ENCODE measurements around the gene MYO7B. TPM values are rescaled to one million over a fixed set of nuclear protein-coding genes. Genes with fewer than 3 reads are reported as not detected.
A peak's percentile ranks its signal among the peaks of the same experiment; 100 is the strongest.

Gene MYO7B
- polyA plus RNA-seq, 2 of the 4 experiments (the other 2 are of a cell fraction): 0.04 to 0.09 TPM

DNA sequence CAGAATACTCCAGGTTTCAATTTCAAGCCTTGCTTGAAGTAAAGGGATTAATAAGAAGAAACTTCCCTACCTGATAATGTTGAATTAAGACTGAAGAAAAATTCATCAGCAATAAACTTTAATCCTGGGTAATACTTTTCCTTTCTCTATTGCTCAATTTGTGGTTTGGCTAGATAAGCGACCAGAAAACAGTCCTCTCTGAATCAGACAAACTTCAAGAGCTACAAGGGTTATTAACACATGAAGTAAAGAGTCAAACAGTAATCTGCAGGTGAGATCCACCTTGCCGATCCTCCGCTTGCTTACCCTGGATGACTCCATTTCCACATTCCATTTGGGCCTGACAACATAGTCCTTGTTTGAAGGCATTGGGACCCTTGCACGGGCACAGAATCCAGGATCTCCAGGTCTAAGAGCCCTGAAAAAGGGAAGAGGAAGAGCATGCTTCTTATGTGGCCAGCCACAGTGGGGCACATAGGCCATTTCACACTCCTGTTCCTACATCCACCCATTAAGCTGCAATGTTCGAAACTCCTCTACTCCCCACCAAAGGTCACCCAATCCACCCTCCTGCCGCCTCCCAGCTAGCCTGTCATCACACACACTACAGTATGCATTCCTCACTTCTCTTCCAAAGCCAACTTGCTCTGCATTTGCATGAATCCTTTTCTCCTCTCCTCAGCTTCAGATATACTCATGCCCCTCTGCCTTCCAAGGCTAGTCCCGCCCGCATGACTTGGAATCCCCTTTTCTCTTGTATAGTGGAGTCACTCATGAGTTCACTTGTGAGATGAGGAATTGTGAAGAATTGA lies 49.0 kb upstream of the MYO7B start (continued):
- TF ChIP-seq, protein P1, sequence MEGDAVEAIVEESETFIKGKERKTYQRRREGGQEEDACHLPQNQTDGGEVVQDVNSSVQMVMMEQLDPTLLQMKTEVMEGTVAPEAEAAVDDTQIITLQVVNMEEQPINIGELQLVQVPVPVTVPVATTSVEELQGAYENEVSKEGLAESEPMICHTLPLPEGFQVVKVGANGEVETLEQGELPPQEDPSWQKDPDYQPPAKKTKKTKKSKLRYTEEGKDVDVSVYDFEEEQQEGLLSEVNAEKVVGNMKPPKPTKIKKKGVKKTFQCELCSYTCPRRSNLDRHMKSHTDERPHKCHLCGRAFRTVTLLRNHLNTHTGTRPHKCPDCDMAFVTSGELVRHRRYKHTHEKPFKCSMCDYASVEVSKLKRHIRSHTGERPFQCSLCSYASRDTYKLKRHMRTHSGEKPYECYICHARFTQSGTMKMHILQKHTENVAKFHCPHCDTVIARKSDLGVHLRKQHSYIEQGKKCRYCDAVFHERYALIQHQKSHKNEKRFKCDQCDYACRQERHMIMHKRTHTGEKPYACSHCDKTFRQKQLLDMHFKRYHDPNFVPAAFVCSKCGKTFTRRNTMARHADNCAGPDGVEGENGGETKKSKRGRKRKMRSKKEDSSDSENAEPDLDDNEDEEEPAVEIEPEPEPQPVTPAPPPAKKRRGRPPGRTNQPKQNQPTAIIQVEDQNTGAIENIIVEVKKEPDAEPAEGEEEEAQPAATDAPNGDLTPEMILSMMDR (IDR thresholded peaks at IDR 0.05): no peak

DNA sequence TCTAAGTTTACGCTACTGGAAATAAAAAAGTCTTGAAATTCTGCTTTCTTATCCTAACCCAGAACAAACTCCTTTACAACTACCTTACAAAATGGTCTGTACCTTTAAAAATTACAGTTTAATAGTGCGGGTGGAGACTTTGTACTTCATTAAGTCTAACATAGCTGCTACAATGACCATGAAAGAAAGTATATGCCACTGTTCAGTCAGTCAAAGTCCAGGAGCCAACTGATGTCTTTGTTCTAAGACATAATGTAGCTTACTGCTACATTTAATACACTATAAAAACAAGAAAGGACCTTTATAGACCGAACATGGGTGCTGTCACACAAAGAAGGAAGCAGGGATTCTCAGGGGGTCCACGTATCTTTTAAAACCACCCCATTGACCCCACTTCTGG lies 45.2 kb upstream of the MYO7B start:
- POLR2A ChIA-PET: no interaction called here

DNA sequence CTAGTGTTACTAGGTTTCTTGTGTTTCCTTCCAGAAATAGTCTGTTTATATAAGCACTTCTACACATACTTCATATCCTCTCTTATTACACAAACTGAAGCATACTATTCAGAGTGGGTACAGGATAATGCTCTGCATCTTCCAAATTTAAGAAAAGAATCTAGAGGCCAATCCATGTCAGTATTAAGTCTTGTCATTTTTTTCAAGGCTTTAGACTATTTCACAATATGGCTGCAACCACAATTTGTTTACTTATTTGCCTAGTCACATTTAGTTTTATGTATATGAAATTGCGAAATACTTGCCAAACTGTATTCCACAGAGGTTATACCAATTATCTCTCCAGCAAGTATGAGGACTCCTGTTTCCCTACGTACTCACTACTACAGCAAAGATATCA lies 37.1 kb upstream of the MYO7B start:
- no peak overlapping the region for H3K4me3 ChIP-seq
- 74% methylated on average over 2 of the region's 2 CpGs for WGBS (ENCODE audit: missing lambda C conversion rate)
- H3K4me1 ChIP-seq: peaks cover 16% of the 10 kb centered on the region; the same call in 2 of the 3 replicates
- no peak overlapping the region for H3K27ac ChIP-seq
- ChIA-PET POLR2A (no interaction called here), CTCF (no interaction called here)
- H3K4me2 ChIP-seq: no peak overlapping the region
- peak in 1 of 2 experiments; percentile 15 for DNase-seq (ENCODE audit: low read depth in 1 of 2, low spot score in 1 of 2)
- TF ChIP-seq NFE2L2 (conservative IDR thresholded peaks at IDR 0.05; ENCODE audit: low read length) (no peak), CEBPB (IDR thresholded peaks at IDR 0.05) (peak; percentile 86 to 96), FOXS1 (CRISPR knock-in tag; IDR thresholded peaks at IDR 0.05) (no peak)
- no peaks in the 10 kb centered on the region for H3K9me3 ChIP-seq
- peak in 1 of 2 experiments; percentile 27; a peak in 1 of 6 replicates for ATAC-seq
- FAIRE-seq: no peak

More for the DNA sequence above, 45.2 kb upstream of the MYO7B start:
- FAIRE-seq (no peak), ATAC-seq (no peak), DNase-seq (ENCODE audit: low read depth in 1 of 2, low spot score in 1 of 2) (no peak)
- H3K4me1 ChIP-seq: no peaks in the 10 kb centered on the region
- no peaks in the 10 kb centered on the region for H3K9me3 ChIP-seq
- CTCF ChIA-PET: interaction anchor here (0.8 to 3.1 kb wide), 2 partner anchors 11 to 165 kb away, joined by 3 to 22 read pairs; no protein-coding TSS in a partner anchor
- H3K4me3 ChIP-seq: no peak overlapping the region
- no peak overlapping the region for H3K4me2 ChIP-seq
- TF ChIP-seq EP300 (IDR thresholded peaks at IDR 0.05) (no peak), ZNF302 (CRISPR knock-in tag; IDR thresholded peaks at IDR 0.05) (no peak), CBX8 (IDR thresholded peaks at IDR 0.05) (no peak), MAZ (IDR thresholded peaks at IDR 0.05; ENCODE audit: borderline replicate concordance, low read depth, low read length) (no peak), KDM1A (IDR thresholded peaks at IDR 0.05; ENCODE audit: low read depth) (no peak), SMC3 (IDR thresholded peaks at IDR 0.05) (no peak), FOSL2 (IDR thresholded peaks at IDR 0.05) (no peak), FOSL2 (CRISPR knock-in tag; IDR thresholded peaks at IDR 0.05) (no peak), HOXB13 (CRISPR knock-in tag; IDR thresholded peaks at IDR 0.05; ENCODE audit: low read depth) (no peak), HOXB5 (CRISPR knock-in tag; IDR thresholded peaks at IDR 0.05) (no peak)
- TF ChIP-seq, protein P2, sequence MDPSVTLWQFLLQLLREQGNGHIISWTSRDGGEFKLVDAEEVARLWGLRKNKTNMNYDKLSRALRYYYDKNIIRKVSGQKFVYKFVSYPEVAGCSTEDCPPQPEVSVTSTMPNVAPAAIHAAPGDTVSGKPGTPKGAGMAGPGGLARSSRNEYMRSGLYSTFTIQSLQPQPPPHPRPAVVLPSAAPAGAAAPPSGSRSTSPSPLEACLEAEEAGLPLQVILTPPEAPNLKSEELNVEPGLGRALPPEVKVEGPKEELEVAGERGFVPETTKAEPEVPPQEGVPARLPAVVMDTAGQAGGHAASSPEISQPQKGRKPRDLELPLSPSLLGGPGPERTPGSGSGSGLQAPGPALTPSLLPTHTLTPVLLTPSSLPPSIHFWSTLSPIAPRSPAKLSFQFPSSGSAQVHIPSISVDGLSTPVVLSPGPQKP (IDR thresholded peaks at IDR 0.05; ENCODE audit: low read depth, low read length): no peak
- TF ChIP-seq, protein P3, sequence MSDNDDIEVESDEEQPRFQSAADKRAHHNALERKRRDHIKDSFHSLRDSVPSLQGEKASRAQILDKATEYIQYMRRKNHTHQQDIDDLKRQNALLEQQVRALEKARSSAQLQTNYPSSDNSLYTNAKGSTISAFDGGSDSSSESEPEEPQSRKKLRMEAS (IDR thresholded peaks at IDR 0.05): no peak
- H3K27ac ChIP-seq: no peak overlapping the region
- WGBS (ENCODE audit: missing lambda C conversion rate): 92% methylated on average over 4 of the region's 4 CpGs

DNA sequence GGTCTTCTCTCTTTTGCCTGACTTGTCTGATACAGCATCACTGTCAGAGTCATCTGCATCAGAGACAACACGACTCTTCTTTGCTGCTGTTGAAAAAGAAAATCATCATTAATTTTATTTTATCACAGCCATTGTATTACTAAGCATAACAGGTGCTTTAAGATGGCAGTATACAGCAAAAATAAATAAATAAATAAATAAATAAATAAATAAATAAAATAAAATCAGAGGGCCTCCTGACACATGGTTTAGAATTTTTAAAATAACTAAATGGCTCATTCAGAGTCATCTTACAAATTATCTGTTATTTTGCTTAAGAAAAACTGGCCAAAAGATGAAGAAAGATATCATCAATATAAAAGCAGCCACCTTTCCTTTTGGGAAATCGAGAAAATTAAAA lies 32.0 kb upstream of the MYO7B start:
- 90% methylated on average over 2 of the region's 2 CpGs for WGBS (ENCODE audit: missing lambda C conversion rate)
- ChIA-PET CTCF (interaction anchor here (3.1 kb wide), 1 partner anchor 24 kb away, joined by 10 read pairs; no protein-coding TSS in a partner anchor), POLR2A (no interaction called here)
- H3K4me2 ChIP-seq: no peak overlapping the region
- no peaks in the 10 kb centered on the region for H3K9me3 ChIP-seq
- TF ChIP-seq ZC3H11A (IDR thresholded peaks at IDR 0.05) (peak; percentile 32), FOSL2 (IDR thresholded peaks at IDR 0.05) (no peak), FOSL2 (CRISPR knock-in tag; IDR thresholded peaks at IDR 0.05) (no peak)
- ATAC-seq (no peak), FAIRE-seq (no peak), DNase-seq (ENCODE audit: low read depth in 1 of 2, low spot score in 1 of 2) (no peak)
- H3K4me1 ChIP-seq: peaks cover 33% of the 10 kb centered on the region
- H3K4me3 ChIP-seq: no peak overlapping the region
- H3K27ac ChIP-seq: no peak overlapping the region

Measured in A549 (cell line).